CD4-positive, alpha-beta T cell treated with Interleukin-21 for 1 hour (primary cell): ENCODE data around the gene ENOX2.
"Not testable (repeated sequence)": the region's sequence is repeated elsewhere in the genome, so short reads cannot be mapped to it uniquely, and the experiment has no call there.

ENCODE experiments used
- DNase-seq: peaks from one replicate; pipeline ENCODE4 v3.0.0-alpha.2; 2020

Gene ENOX2

DNA sequence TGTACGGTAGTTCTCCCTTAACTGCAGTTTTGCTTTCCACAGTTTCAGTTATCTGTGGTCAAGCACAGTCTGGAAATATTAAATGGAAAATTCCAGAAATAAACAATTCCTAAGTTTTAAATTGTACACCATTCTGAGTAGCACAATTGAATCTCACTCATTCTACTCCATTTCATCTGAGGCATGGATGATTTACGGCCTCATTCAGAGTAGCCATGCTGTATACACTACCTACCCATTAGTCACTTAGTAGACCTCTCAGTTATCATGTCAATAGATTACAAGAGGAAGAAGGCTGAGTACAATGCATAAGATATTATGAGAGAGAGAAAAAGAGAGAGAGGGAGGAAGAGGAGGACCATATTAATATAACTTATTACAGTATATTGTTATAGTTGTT lies 77.5 kb downstream of the ENOX2 start:
- no peak for DNase-seq

DNA sequence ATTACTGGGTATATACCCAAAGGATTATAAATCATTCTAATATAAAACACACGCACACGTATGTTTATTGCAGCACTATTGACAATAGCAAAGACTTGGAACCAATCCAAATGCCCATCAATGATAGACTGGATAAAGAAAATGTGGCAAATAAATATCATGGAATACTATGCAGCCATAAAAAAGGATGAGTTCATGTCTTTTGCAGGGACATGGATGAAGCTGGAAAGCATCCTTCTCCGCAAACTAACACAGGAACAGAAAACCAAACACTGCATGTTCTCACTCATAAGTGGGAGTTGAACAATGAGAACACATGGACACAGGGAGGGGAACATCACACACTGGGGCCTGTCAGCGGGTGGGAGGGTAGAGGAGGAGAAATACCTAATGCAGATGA lies 83.6 kb downstream of the ENOX2 start:
- not testable (repeated sequence) for DNase-seq

DNA sequence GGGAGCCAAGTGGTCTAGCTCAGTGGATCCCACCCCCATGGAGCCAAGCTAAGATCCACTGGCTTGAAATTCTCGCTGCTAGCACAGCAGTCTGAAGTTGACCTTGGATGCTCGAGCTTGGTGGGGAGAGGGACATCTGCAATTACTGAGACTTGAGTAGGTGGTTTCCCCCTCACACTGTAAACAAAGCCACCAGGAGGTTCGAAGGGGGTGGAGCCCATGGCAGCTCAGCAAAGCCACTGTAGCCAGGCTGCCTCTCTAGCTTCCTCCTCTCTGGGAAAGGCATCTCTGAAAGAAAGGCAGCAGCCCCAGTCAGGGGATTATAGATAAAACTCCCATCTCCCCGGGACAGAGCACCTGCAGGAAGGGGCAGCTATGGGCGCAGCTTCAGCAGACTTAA lies 89.1 kb downstream of the ENOX2 start:
- DNase-seq, result not testable (repeated sequence)

DNA sequence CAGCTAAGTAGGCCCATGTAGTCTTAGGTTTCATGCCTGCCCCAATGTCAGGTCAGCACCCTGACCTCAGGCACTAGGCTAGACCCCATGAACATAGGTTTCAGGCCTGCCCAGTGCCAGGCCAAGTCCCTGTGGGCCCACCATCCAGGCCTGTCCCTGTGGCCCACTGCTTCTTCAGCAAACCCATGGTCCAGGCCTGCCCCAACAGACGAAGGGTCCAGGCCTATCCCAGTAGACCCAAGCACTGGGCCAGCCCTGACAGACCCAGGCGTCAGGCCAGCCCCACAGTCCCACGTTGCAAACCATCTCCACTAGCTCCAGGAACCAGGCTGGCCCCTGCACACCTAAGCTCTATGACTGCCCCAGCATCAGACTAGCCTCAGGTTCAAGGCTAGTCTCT lies 92.4 kb downstream of the ENOX2 start:
- DNase-seq, result no peak

DNA sequence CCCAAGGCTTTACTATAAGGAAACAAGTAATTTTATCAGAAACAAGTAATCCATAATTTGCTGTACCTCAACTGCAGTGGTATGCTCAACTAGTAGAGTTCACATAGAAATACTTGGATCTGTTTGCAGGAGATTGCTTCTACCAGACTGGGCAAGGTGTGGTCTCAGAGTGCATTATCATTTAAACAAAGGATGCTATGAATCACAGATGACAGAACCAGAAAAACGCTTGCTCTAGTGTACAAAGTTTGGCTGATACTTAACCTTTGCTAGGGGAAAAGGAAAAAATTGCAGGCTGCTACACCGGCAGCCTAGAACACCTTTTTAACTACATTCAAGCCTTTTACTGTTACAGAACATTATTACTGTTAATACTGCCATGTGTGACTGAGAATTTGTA lies 97.1 kb downstream of the ENOX2 start:
- no peak for DNase-seq

DNA sequence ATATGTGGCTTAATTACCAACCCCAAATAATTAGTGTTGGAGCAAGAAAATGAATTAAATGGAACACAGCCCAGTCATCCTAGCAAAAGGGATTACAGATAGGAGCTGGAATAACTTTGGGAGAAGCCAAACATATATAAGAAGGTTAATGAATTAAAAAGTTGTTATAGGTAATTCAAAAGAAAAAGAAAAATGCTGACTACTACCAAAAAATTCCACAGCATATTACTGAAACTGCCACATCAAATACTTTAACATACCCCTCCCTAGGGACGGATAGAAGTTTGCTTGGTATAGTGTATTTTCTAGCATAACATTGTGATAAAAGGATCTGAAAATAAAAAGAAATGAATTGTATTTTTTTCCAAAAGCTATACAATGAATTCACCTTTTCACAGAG lies 99.5 kb downstream of the ENOX2 start:
- no peak for DNase-seq

DNA sequence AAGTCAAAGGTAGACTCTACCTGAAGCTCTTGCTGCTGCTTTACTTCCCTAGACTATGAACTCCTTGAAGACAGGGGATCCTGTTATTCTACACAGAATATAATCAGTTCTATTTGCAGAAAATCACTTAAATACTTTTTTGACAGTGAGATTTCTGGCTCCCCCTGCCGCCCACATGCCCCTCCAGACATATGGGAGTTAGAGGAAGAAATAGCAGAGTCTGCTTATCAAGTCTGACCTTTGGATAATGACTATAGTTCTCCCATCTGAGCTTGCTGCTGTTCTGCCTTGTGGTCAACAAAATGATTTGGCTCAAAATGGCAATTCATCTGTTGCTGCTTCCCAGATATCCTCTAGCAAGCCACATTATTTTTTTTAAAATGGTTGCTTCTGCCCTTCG lies 101.1 kb downstream of the ENOX2 start:
- DNase-seq, result no peak

DNA sequence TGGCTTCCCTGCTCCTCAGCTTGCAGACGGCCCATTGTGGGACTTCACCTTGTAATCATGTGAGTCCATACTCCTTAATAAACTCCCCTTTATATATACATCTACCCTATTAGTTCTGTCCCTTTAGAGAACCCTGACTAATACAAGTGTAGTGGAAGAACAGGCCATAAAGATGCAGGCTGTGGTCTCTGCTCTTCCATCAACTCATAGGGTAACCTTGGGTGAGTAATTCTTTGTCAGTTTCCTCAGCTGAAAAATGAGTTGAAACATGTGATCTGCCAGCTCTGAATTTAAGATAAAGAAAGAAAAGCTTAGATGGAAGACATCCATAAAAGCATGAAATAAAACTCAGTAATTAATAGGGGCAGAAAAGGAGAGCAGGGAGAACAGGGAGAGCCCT lies 103.6 kb downstream of the ENOX2 start:
- no peak for DNase-seq

DNA sequence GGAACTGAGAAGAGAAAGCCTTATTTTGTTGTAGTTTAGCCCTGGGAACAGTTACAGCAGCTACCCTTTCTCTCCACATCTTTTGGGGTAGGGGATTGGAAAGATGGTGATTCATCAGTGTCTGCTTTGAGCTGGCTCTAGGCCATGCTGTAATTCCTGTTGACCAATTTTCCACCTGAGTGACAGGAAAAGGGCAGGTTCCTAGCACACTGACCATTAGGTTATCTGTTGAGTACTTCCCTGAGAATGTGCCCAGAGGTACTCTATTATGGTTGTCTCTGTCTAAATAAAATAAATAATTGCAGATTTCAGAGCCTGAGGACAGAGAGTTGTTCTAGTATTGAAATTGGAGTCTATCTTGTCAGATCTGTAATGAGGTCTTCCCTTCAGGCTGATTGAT lies 109.0 kb downstream of the ENOX2 start:
- DNase-seq, result no peak

DNA sequence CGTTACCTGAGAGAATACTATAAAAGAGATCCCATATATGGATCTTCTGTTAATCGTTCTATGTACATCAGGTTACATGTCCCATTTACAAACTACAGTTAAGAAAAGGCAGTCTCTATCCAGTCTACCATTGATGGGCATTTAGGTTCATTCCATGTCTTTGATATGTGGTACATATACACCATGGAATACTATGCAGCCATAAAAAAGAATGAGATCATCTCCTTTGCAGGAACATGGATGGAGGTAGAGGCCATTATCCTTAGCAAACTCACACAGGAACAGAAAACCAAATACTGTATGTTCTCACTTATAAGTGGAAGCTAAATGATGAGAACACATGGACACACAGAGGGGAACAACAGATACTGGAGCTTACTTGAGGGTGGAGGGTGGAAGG lies 111.1 kb downstream of the ENOX2 start:
- DNase-seq, result not testable (repeated sequence)

DNA sequence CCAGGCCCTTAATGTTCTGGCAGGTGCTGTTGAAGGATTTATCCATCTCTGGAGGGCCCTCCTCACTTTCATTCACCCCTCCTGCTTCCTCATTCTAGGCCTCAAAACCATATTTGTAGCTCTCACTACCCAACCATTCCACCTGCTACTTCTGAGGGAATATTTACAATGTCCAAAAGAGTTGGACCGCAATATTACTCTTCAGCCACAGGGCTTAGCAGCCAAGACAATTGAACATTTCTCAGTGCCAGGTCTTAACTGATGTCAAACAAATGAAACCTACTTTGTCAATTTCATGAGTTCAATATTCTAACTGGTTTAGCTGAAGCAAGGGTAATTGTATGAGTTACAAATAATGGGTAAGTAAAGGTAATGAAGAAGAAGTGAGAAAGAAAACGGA lies 113.2 kb downstream of the ENOX2 start:
- no peak for DNase-seq

DNA sequence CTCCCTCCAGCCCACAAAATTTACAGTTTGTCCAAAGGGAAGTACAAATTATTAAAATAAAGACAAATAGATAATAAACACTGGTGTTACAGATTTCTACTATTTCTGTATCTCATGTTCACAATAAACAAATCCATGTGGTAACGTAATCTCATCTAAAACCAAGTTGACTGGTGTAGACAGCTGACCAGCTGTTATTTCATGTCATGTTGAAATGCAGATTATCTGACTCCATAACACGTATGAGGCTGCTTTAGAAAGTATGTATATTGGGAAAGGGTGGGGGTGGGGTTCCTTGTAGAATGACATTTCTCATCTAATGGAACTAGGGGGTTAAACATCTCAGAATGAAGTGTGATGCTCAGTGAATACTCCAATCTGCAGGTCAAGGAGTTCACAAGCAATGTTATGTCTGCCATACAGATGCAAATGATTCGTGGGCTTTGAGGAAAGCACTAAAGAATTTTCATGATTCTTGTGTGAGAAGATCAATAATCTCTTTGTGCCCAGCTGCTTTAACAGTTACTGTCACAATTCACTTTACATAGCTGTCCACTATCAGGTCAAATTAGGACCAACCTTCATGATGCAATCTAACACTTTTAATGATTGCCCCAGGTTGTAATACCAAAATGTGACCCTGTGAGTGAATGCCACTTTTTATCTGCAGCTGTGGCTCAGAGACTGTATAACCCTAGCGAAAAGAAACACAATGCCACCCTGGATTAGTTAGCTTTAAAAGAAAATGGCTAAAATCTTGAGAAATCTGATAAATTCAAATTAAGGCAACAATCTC lies 114.0 kb downstream of the ENOX2 start:
- no peak for DNase-seq

DNA sequence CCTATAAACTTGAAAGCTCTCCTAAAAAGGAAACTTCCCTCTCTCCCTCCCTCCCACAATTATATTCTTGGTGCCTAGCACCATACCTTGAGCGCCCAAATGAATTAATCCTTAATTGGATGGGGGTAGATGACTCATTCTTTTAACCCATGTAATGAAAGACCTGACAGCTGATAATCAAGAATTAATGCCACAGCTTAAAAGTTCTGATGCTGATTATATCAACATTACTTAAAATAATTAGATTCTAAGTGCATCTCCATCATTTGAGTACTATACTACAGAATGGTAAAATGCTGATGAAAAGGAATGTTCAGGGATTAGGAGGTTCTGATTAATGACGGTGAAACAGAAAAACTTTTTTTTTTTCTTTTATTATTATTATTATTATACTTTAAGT lies 117.0 kb downstream of the ENOX2 start:
- no peak for DNase-seq

DNA sequence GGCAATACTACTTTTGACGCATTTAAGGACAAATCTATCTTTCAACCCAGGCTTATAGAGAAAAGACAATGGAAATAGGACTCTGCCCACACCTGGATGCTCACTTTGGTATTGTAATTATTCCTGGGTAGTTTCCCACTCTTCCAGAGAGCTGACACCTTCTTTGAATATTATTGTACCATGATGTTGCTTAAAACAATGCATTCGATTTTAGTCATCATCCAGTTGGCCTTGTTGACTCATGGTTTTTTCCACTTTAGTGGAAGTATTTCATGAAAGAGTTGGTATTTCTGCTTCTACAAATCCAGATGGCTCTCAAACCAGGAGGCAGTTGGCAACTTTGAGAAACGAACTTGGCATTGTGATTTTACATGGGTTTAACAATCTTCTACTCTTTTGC lies 124.2 kb downstream of the ENOX2 start:
- no peak for DNase-seq

DNA sequence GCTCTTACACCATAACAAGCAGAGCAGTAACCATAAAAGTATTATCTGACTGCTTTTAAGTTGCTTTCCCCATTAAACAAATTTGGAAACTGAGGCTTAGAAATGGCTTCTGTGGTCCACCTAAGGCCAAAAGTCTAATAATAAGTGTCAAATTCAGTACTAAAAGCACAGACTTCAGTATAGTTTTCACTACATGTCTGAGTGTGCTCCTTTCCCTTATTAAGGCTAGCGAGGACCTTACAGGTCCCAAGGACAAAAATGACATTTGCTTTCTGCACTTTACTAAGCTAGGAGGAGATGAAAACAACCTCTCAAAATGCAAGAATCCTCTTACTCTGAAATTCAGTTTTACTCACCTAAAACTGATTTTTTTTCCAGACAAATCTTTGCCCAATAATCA lies 127.2 kb downstream of the ENOX2 start:
- DNase-seq, result no peak

DNA sequence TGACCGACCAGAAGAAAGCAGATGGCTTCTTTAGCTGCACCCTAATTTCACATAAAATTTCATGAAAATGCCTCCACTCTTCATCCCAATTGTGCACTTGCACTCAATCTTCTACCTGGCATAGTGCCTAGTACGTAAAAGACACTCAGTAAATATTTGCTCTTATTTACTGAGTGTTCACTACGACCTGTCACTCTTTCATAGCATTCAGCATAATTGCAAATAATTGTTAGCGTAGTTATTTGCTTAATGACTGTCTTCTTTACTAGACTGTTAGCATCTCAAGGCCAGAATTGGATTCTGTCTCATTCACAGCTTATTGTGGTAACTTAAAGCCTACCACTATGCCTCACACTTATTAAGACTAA lies 130.2 kb downstream of the ENOX2 start:
- DNase-seq, result no peak

DNA sequence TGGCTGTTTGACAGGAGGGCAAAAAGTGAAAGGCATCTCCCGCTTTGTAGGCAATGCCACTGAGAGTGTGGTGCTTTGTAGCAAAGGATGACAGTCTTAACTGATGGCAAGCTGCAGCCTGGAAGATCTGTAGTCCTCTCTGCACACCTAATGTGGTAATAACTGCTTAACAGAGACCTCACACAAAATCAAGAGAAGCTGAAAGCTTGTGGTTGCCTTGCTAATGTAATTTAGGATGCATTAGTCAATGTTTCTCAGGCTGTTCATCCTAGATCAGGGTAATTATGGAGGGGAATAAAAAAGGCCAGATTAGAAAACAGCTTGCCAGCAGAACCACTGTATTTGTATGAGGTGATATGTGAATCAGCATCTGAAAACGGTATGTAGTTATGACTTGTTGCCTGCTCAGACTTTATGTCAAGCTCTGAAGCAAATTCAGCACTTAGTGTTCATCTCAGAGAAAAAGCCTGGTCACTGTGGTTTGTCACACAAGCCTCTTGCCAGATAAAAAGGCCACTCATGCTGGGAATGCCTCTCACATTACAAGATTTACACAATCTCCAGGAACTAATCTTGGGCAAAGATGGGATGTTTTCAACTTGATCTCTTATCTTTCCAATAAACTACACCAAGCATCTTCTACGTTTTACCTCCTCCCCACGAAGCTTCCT lies 130.8 kb downstream of the ENOX2 start:
- DNase-seq, result no peak

DNA sequence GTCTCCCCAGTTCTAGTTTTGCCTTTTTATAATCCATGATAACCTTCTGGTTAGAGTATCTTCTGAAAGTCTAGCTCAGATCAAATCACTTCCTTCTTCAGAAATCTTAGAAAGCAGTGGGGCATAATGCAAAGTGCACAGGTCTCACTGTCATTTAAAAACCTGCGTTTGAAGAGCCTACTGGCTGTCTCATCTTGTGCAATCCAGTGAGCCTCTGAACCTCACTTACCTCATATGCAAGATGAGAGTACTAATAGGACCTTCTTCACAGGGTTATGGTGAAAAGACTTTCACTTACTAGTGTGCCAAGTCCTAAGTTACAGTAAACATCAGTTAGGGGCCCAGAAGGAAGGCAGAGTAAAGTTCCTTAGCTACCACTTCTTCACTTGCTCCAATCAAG lies 131.4 kb downstream of the ENOX2 start:
- DNase-seq, result no peak

DNA sequence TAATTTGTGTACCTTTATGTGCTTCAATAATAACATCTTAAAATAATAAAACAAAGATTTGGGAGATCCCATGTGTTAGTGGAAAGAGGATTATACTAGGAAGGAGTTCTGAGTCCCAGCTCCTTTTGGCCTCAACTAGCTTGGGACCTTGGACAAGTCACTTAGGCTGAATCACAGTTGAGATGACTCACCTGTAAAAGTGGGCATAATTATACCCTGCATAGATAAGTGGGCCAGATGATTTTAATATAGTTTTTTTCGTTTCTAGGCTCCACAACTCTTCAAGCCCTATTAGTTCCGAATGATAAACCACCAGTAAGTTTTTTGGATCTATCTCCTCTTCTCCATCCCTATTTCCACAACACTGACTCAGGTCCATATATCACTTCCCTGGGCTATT lies 131.8 kb downstream of the ENOX2 start:
- no peak for DNase-seq

DNA sequence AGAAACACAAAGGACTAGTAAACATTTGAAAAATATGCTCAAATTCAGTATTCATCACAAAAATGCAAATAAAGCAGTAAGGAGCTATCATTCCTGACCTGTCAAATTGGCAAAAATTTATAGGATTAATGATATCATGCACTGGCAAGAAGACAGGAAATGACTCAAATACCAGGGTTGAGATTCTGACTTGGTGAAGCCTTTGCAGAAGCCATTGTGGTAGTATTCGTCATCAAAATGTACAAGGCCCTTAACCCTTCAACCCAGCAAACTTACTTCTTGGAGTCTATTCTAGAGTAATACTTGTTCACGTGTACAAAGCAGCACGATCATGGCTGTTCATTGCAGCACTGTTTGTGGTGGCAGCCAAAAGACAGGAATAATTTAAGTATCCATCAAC lies 132.4 kb downstream of the ENOX2 start:
- no peak for DNase-seq

DNA sequence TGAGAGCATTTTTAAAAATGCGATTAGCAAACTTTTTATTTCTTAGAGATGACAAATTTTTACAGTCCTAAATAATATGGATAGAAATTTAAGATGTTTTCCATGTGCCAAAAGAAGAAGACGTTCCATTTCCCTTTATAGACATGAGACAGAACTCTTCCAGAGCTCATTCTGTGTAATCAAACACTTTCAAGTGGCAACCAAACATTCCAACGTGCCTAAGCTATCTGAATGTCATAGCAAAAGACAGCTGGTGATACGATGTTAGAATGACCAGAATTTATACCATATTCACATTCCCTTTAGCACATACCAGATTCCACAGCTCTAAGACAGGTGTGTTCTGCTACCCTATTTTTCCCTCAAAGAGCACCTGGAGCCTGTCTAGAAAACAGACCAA lies 133.2 kb downstream of the ENOX2 start:
- DNase-seq, result no peak

DNA sequence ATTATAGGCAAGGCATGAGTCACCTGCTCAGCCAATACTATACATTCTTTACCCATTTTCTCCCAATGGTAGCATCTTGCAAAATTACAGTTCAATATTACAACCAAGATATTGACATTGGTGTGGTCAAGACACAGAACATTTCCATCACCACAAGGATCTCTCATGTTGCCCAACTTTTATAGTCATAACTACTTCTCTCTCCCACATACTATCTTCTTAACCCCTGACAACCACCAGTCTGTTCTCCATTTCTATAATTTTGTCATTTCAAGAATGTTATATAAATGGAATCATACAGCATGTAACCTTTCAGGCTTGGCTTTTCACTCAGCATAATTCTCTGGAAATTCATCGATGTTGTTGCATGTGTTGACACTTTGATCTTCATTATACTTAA lies 144.9 kb downstream of the ENOX2 start:
- DNase-seq, result no peak

DNA sequence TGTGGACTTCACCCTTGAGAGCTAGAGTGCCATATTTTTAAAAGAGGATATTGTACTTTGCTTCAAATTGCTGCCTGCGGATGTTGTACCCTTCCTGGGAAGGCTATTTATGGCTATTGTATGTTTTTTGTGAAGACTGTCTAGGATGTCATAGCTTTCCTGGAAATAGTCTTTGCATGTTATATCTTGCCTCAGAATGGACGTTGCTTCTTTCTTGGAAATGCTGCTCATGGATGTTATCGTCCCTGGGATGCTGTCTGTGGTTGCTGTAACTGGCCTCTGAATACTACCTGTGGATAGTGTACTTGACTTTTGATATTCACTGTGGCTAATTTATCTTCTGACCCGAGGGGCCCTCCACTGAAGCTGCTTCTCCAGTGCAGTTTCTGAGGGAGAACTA lies 146.8 kb downstream of the ENOX2 start:
- no peak for DNase-seq

DNA sequence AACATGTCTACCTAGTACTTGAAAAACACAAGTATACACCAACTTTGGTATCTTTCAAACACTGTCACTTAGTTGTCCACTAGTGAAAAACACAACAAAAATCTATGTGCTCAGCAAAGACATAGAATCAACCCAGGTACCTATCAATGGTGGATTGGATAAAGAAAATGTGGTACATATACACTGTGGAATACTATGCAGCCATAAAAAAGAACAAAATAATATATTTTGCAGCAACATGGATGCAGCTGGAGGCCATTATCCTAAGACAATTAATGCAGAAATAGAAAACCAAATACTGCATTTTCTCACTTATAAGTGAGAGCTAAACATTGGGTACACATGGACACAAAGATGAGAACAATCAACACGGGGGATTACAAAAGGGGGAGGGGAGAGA lies 148.7 kb downstream of the ENOX2 start:
- DNase-seq, result no peak
